ENCODE measurements around the gene STBD1.
"Not testable (repeated sequence)": the region's sequence is repeated elsewhere in the genome, so short reads cannot be mapped to it uniquely, and the experiment has no call there.

The STBD1 gene

DNA sequence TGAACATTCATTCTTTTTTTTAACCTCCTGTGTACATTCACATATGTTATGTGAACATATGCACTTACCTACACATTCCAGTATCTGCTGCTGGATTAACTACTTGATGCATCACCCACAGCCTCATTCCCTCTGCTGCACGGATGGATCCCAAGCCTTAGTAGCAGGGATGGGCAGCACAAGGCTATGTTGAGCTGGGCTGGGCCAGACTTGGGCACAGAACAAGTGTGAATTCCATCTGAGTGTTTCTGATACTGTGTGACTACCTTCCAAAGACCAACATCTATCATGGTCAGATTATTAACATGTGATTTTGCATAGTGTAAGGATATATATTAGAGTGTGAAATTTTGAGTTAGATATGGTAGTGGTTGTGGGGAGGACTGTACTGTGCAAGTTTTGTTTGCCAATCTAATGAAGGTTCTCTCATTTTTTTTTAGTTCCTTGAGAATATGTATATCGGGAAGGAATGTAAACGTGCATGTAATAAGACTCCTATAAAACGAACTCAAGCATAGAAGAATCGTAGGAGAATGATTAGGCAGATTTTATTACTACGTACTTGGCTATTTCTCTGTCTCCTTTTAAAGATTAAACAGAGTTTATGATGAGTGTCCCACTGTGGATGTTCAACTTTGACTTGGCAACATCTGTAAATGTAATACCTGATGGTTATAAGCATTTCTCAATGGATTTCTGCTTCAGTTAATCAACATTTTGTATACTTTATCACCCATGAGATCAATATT, 23.4 kb upstream of the STBD1 start:
- H3K4me3 ChIP-seq (ENCODE audit: low read depth, low read length) = no peak overlapping the region
- TF ChIP-seq, protein P1, sequence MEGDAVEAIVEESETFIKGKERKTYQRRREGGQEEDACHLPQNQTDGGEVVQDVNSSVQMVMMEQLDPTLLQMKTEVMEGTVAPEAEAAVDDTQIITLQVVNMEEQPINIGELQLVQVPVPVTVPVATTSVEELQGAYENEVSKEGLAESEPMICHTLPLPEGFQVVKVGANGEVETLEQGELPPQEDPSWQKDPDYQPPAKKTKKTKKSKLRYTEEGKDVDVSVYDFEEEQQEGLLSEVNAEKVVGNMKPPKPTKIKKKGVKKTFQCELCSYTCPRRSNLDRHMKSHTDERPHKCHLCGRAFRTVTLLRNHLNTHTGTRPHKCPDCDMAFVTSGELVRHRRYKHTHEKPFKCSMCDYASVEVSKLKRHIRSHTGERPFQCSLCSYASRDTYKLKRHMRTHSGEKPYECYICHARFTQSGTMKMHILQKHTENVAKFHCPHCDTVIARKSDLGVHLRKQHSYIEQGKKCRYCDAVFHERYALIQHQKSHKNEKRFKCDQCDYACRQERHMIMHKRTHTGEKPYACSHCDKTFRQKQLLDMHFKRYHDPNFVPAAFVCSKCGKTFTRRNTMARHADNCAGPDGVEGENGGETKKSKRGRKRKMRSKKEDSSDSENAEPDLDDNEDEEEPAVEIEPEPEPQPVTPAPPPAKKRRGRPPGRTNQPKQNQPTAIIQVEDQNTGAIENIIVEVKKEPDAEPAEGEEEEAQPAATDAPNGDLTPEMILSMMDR (IDR thresholded peaks at IDR 0.05; ENCODE audit: insufficient read depth, low read depth, low read length, missing control alignments) = no peak
- no peak for DNase-seq (ENCODE audit: low read depth)

DNA sequence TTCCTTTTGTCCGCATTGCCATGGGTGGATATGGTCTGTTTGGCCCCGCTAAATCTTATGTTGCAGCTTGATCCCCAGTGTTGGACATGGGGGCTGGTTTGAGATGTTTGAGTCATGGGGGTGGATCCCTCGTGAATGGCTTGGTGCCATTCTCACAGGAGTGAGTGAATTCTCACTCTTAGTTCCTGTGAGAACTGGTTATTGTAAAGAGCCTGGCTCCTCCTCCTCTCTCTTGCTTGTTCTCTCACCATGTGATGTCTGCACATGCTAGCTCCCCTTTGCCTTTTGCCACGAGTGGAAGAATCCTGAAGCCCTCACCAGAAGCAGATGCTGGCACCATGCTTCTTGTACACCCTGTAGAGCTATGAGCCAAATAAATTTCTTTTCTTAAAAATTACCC, 22.6 kb upstream of the STBD1 start:
- TF ChIP-seq, protein P1 (IDR thresholded peaks at IDR 0.05; ENCODE audit: insufficient read depth, low read depth, low read length, missing control alignments) = no peak
- H3K4me3 ChIP-seq (ENCODE audit: low read depth, low read length) = no peak overlapping the region
- peak; percentile 5 for DNase-seq (ENCODE audit: low read depth)

DNA sequence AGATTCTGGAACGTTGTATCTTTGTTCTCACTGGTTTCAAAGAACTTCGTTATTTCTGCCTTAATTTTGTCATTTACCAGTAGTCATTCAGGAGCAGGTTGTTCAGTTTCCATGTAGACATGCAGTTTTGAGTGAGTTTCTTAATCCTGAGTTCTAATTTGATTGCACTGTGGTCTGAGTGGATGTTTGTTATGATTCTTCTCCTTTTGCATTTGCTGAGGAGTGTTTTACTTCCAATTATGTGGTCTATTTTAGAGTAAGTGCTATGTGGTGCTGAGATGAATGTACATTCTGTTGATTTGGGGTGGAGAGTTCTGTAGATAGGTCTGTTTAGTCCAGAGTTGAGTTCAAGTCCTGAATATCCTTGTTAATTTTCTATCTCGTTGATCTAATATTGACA, 18.7 kb upstream of the STBD1 start:
- H3K4me3 ChIP-seq (ENCODE audit: low read depth, low read length); DNase-seq (ENCODE audit: low read depth): not testable (repeated sequence)

DNA sequence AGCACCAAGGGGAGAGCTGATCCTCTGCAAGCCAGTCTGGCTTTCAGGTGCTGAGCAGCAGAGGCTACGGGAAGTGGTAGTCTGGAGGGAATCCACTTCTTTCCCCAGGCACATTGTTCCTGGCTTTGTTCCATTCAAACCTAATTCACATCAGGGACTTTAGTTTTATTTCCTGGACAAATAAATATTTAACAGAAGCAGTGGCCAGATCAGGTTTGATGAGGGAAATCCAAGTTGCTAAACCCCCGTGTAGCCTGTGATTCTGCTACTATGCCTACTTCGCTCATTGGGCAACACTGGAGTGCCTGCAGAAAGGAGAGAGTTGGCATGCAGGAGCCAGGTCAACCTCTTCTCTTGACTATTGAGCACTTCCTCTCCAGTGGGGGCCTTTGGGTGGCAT, 13.8 kb upstream of the STBD1 start:
- TF ChIP-seq, protein P1 (IDR thresholded peaks at IDR 0.05; ENCODE audit: insufficient read depth, low read depth, low read length, missing control alignments) = no peak
- no peak overlapping the region for H3K4me3 ChIP-seq (ENCODE audit: low read depth, low read length)
- no peak for DNase-seq (ENCODE audit: low read depth)

DNA sequence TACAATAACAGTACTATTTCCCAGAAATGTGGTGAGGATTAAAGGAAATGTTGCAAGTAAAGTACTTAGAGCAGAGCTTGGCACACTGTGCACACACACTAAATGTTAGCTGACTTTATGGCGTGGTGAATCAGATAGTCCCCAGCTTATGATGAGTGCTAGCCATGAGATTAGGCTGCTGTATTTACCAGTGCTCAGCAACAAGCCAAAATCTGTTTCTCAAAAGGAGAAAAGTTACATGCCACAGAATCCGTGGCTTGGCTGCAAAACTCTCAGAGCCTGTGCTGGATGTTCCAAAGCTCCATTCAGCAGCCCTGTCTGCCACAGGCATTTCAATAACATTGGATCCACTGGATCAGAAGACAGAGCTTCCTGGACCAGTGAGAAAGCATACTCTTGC, 12.8 kb upstream of the STBD1 start:
- no peak overlapping the region for H3K4me3 ChIP-seq (ENCODE audit: low read depth, low read length)
- TF ChIP-seq, protein P1 (IDR thresholded peaks at IDR 0.05; ENCODE audit: insufficient read depth, low read depth, low read length, missing control alignments) = no peak
- DNase-seq (ENCODE audit: low read depth) = no peak

DNA sequence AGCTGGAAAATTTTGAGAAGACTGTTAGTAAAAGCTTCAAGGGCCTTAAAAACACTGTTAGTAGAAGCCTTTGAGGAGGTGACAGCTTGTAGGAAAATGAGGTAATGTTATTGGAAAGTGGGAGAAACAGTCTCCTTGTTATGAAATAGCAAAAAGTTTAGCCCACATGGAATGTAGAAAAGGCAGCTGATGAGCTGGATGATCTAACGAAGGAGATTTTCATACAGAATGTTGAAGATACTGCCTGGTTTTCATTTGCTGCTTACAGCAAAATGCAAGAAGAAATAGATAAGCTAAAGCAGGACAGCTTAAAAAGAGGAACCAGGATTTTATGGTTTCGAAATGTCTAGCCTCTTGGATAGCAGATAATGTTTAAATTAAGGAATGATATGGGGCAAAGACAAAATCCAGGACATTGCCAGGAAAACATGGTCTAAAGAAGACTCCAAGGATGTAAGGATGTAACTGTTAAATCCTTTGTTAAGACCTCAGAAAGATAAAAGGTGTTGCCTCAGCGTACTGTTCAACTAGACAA, 10.2 kb upstream of the STBD1 start:
- H3K4me3 ChIP-seq (ENCODE audit: low read depth, low read length) = no peak overlapping the region
- DNase-seq (ENCODE audit: low read depth) = no peak
- TF ChIP-seq, protein P1 (IDR thresholded peaks at IDR 0.05; ENCODE audit: insufficient read depth, low read depth, low read length, missing control alignments) = no peak

DNA sequence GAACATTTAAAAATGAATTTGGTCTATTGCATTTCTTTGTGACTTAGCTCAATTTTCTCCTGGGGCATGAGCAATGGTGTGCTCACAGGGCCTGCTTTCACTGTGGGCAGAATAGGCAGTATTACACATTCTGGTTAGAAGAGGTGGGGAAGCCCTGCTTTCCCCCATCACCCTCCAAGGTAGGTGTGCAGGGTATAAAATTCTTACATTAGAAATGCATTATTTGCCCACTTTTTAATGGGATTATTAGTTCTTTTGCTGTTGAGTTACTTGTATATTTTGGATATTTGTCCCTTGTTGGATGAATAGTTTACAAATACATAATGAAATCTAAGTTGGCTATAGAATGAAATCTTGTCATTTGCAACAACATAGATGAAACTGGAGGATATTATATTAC, 8.3 kb upstream of the STBD1 start:
- no peak for DNase-seq (ENCODE audit: low read depth)
- H3K4me3 ChIP-seq (ENCODE audit: low read depth, low read length) = no peak overlapping the region
- TF ChIP-seq, protein P1 (IDR thresholded peaks at IDR 0.05; ENCODE audit: insufficient read depth, low read depth, low read length, missing control alignments) = no peak
